HFFc6 (cell line): ENCODE data around the gene NEO1. TPM values are rescaled to one million over a fixed set of nuclear protein-coding genes. Genes with fewer than 3 reads are reported as not detected.

ENCODE experiments used
- DNase-seq: peaks from one replicate; pipeline ENCODE4 v3.0.0-alpha.2; 2018
- H3K27ac Mint-ChIP-seq: 2 replicates; pipeline ENCODE4 v1.8.0; 2020; ENCODE audit warnings: mild to moderate bottlenecking, mixed read lengths
- H3K27me3 Mint-ChIP-seq: 2 replicates; pipeline ENCODE4 v1.8.0; 2021; ENCODE audit warnings: mild to moderate bottlenecking, moderate library complexity, mixed read lengths; ENCODE audit not compliant: insufficient read depth
- H3K36me3 Mint-ChIP-seq: 2 replicates; pipeline ENCODE4 v1.8.0; 2021; ENCODE audit warnings: low read depth, mixed read lengths
- H3K4me1 Mint-ChIP-seq: 2 replicates; pipeline ENCODE4 v1.8.0; 2020; ENCODE audit warnings: low read depth, mixed read lengths
- H3K4me3 Mint-ChIP-seq: 2 replicates; pipeline ENCODE4 v1.8.0; 2020; ENCODE audit warnings: mild to moderate bottlenecking, moderate library complexity, mixed read lengths
- H3K9me3 Mint-ChIP-seq: 2 replicates; pipeline ENCODE4 v1.8.0; 2020; ENCODE audit warnings: mild to moderate bottlenecking, mixed read lengths
- CTCF ChIP-seq: fragments of 200-600 bp; sonication (generic); IDR thresholded peaks from 2 replicates; pipeline ENCODE4 v1.5.0; 2021; ENCODE audit warnings: antibody characterized with exemption, mild to moderate bottlenecking
- total RNA-seq, 6 experiments: library from RNA; stranded (reverse); fragmentation: NEBNext Ultra II Directional; extraction: Animal tissue kit (Norgen Biotek cat#: 25700); gene quantifications; 2 replicates in 1 of 6; 3 replicates in 5 of 6; pipeline ENCODE4 v1.2.3, GENCODE V29; 2021

The NEO1 gene
- total RNA-seq, 6 experiments from 2014 or later = 6.4 to 20.3 (median 16.3) TPM

- TF ChIP-seq CTCF = no peak
- H3K4me3 Mint-ChIP-seq = no peak overlapping the region
- no peaks in the 10 kb centered on the region for H3K4me1 Mint-ChIP-seq
- H3K9me3 Mint-ChIP-seq = no peaks in the 10 kb centered on the region
- no peaks in the 10 kb centered on the region for H3K36me3 Mint-ChIP-seq
- DNase-seq = no peak
- no peaks in the 10 kb centered on the region; the same call in none of the 2 replicates for H3K27me3 Mint-ChIP-seq
- H3K27ac Mint-ChIP-seq = no peak overlapping the region
These were observed 89.1 kb downstream of the NEO1 start for GRCh38 chr15:73141216-73141900.

- no peaks in the 10 kb centered on the region; the same call in none of the 2 replicates for H3K27me3 Mint-ChIP-seq
- TF ChIP-seq CTCF = no peak
- H3K36me3 Mint-ChIP-seq = no peaks in the 10 kb centered on the region
- DNase-seq = no peak
- no peaks in the 10 kb centered on the region for H3K9me3 Mint-ChIP-seq
- H3K27ac Mint-ChIP-seq = no peak overlapping the region
- H3K4me1 Mint-ChIP-seq = no peaks in the 10 kb centered on the region
- no peak overlapping the region for H3K4me3 Mint-ChIP-seq
These were observed 90.8 kb downstream of the NEO1 start for GRCh38 chr15:73142802-73143762.

- H3K36me3 Mint-ChIP-seq = no peaks in the 10 kb centered on the region
- no peak overlapping the region for H3K4me3 Mint-ChIP-seq
- DNase-seq = no peak
- H3K9me3 Mint-ChIP-seq = no peaks in the 10 kb centered on the region
- TF ChIP-seq CTCF = no peak
- no peaks in the 10 kb centered on the region for H3K4me1 Mint-ChIP-seq
- no peaks in the 10 kb centered on the region; the same call in none of the 2 replicates for H3K27me3 Mint-ChIP-seq
- H3K27ac Mint-ChIP-seq = no peak overlapping the region
These were observed 91.5 kb downstream of the NEO1 start for GRCh38 chr15:73143763-73144155.

GRCh38 chr15:73146419-73146818, 94.2 kb downstream of the NEO1 start:
- no peak for DNase-seq
- no peak overlapping the region for H3K27ac Mint-ChIP-seq
- H3K27me3 Mint-ChIP-seq = no peaks in the 10 kb centered on the region; the same call in none of the 2 replicates
- H3K36me3 Mint-ChIP-seq = no peaks in the 10 kb centered on the region
- H3K4me3 Mint-ChIP-seq = no peak overlapping the region
- no peak for TF ChIP-seq CTCF
- no peaks in the 10 kb centered on the region for H3K9me3 Mint-ChIP-seq
- H3K4me1 Mint-ChIP-seq = no peaks in the 10 kb centered on the region

- Mint-ChIP-seq H3K4me3 (no peak overlapping the region), H3K27ac (no peak overlapping the region), H3K4me1 (no peaks in the 10 kb centered on the region), H3K27me3 (no peaks in the 10 kb centered on the region; the same call in none of the 2 replicates), H3K9me3 (peaks cover 15% of the 10 kb centered on the region), H3K36me3 (peaks cover 10% of the 10 kb centered on the region; the same call in 1 of the 2 replicates)
- TF ChIP-seq CTCF = no peak
- DNase-seq = no peak
These were observed 98.6 kb downstream of the NEO1 start for GRCh38 chr15:73150831-73151230.
